Neural cell (in vitro differentiated cells): ENCODE results near the gene TRIM2.

Experiments used
- EP300 ChIP-seq: fragments of 450-650 bp; conservative IDR thresholded peaks from 2 replicates; pipeline ENCODE4 v1.6.1; 2014; ENCODE audit warnings: antibody characterized with exemption, mild to moderate bottlenecking, moderate library complexity; ENCODE audit not compliant: poor library complexity, severe bottlenecking
- EZH2 ChIP-seq: fragments of 200-600, 300-800 bp; shearing (Covaris generic), sonication (generic); IDR thresholded peaks from 2 replicates; pipeline ENCODE4 v1.6.1; 2014; ENCODE audit warnings: antibody characterized with exemption, low read length, borderline replicate concordance, mild to moderate bottlenecking; ENCODE audit not compliant: insufficient read depth, poor library complexity, severe bottlenecking
- POLR2AphosphoS5 ChIP-seq: IDR thresholded peaks from 2 replicates; pipeline ENCODE4 v1.6.1; 2012
- RAD21 ChIP-seq: fragments of 450-650 bp; conservative IDR thresholded peaks from 2 replicates; pipeline ENCODE4 v1.6.1; 2014; ENCODE audit warnings: antibody characterized with exemption, mild to moderate bottlenecking, moderate library complexity
- TAF1 ChIP-seq: IDR thresholded peaks from 2 replicates; pipeline ENCODE4 v1.6.1; 2012; ENCODE audit warnings: low read depth
- TF ChIP-seq, protein P1 (sequence below): fragments of 450-650 bp; IDR thresholded peaks from 2 replicates; pipeline ENCODE4 v1.5.1; 2014; ENCODE audit warnings: antibody characterized with exemption, mild to moderate bottlenecking, moderate library complexity; ENCODE audit not compliant: poor library complexity, severe bottlenecking

DNA sequence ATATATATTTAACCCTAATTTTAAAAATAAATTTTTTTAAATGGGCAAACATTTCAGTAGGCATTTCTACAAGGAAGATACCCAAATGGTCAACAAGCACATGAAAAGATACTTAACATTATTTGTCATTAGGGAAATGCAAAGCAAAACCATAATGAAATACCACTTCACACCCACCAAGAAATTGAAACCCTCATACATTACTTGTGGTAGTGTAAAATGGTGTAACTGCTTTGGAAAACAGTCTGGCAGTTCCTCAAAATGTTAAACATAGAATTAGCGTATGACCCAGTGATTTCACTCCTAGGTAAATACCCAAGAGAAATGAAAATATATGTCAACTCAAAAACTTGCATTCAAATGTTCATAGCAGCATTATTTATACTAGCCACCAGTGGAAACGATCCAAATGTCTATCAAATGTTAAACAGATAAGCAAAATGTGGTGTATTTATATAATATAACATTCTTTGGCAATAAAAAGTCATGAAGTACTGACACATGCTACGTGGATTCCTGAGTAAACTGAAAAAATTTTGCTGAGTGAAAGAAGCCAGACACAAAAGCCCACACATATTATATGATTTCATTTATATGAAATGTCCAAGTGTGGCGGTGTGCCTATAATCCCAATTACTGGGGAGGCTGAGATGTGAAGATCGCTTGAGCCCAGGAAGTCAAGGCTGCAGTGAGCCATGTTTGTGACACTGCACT, 16.6 kb downstream of the TRIM2 start:
- TF ChIP-seq POLR2AphosphoS5 (no peak), TAF1 (no peak), EZH2 (no peak), EP300 (no peak), RAD21 (no peak)
- TF ChIP-seq, protein P1, sequence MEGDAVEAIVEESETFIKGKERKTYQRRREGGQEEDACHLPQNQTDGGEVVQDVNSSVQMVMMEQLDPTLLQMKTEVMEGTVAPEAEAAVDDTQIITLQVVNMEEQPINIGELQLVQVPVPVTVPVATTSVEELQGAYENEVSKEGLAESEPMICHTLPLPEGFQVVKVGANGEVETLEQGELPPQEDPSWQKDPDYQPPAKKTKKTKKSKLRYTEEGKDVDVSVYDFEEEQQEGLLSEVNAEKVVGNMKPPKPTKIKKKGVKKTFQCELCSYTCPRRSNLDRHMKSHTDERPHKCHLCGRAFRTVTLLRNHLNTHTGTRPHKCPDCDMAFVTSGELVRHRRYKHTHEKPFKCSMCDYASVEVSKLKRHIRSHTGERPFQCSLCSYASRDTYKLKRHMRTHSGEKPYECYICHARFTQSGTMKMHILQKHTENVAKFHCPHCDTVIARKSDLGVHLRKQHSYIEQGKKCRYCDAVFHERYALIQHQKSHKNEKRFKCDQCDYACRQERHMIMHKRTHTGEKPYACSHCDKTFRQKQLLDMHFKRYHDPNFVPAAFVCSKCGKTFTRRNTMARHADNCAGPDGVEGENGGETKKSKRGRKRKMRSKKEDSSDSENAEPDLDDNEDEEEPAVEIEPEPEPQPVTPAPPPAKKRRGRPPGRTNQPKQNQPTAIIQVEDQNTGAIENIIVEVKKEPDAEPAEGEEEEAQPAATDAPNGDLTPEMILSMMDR = no peak
